ENCODE results near the gene COL27A1. TPM values are rescaled to one million over a fixed set of nuclear protein-coding genes. Genes with fewer than 3 reads are reported as not detected.

Gene COL27A1
- total and polyA plus RNA-seq, 12 donors: 3.1 to 35.8 (median 5.1) TPM

DNA sequence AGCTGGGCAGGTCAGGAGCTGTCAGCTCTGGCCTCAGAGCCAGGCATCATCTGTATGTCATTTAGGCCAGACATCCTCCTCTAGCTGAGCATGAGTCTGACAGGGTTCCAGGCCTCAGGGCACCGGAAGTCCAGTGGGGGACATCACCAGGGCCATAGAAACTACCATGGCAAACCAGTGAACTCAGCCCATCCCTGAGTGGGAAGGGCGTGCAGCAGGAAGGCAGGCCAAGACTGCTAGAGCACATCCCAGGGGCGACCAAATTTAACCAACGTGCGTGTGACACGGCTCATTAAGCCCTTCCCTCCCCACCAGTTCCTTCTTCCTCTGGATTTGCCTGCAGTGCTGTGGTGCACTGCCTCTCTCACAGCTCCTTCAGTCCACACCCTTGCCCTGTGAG, 75.9 kb downstream of the COL27A1 start:
- no peak overlapping the region for H3K27ac ChIP-seq
- no peak for ATAC-seq
- 86 to 92% methylated on average over 6 of the region's 6 CpGs for WGBS, 2 donors
- no peak overlapping the region for H3K4me3 ChIP-seq
- no peaks in the 10 kb centered on the region for H3K27me3 ChIP-seq
- H3K36me3 ChIP-seq: no peaks in the 10 kb centered on the region
- peaks cover 0 to 28% (median 10%) of the 10 kb centered on the region in 9 donors for H3K4me1 ChIP-seq
- no peaks in the 10 kb centered on the region for H3K9me3 ChIP-seq
- DNase-seq: no peak
- TF ChIP-seq, protein P1, sequence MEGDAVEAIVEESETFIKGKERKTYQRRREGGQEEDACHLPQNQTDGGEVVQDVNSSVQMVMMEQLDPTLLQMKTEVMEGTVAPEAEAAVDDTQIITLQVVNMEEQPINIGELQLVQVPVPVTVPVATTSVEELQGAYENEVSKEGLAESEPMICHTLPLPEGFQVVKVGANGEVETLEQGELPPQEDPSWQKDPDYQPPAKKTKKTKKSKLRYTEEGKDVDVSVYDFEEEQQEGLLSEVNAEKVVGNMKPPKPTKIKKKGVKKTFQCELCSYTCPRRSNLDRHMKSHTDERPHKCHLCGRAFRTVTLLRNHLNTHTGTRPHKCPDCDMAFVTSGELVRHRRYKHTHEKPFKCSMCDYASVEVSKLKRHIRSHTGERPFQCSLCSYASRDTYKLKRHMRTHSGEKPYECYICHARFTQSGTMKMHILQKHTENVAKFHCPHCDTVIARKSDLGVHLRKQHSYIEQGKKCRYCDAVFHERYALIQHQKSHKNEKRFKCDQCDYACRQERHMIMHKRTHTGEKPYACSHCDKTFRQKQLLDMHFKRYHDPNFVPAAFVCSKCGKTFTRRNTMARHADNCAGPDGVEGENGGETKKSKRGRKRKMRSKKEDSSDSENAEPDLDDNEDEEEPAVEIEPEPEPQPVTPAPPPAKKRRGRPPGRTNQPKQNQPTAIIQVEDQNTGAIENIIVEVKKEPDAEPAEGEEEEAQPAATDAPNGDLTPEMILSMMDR (IDR thresholded peaks at IDR 0.05): no peak
- intact Hi-C loops (cut with DNase I): loop anchor here in 3 of 10 donors (10.0 kb wide), 2 partner anchors 46 to 76 kb away; partner anchors contain the start of gene COL27A1 (in 2 of the 3)

DNA sequence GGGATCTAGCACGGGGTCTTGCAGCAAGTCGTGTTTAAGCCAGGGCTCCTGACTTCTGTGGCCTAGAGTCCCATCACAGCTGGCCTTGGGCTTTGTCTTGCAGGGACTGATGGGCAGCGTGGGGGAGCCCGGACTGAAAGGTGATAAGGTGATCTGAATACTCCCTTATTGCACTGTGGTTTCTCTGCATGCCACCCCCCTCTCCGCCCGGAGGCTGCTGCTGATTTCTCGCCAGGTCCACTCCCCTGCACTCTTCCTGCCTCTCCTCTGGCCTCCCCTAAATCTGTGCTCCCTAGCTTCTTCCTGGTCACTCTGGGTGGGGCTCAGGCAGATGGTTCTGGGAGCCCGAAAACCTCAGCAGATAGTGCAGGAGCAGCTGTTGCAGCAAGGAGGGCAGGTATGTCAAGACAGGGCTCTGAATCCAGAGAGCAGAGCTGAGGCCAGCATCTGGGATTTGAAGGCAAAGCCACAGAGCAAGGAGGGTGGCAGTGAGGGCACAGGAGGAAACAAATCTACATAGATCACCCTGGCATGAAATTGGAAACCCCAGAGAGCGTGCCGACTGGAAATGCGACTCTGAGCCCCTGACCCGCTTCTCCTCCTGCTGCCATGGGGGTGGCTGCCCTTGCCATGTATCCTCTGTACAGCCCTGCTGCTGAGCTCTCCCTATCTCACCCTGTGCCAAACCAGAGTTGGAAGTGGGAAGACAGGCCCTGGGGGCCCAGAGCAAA, 76.5 kb downstream of the COL27A1 start:
- ATAC-seq (no peak), DNase-seq (no peak)
- Histone ChIP-seq H3K36me3 (no peaks in the 10 kb centered on the region), H3K9me3 (no peaks in the 10 kb centered on the region), H3K27me3 (no peaks in the 10 kb centered on the region), H3K4me1 (peaks cover 0 to 33% (median 8%) of the 10 kb centered on the region in 9 donors), H3K27ac (no peak overlapping the region), H3K4me3 (no peak overlapping the region)
- intact Hi-C loops (cut with DNase I): loop anchor here in 3 of 10 donors (10.0 kb wide), 2 partner anchors 47 to 77 kb away; partner anchors contain the start of gene COL27A1 (in 2 of the 3)
- TF ChIP-seq, protein P1 (IDR thresholded peaks at IDR 0.05): no peak
- WGBS, 2 donors: 82 to 89% methylated on average over 12 of the region's 12 CpGs

DNA sequence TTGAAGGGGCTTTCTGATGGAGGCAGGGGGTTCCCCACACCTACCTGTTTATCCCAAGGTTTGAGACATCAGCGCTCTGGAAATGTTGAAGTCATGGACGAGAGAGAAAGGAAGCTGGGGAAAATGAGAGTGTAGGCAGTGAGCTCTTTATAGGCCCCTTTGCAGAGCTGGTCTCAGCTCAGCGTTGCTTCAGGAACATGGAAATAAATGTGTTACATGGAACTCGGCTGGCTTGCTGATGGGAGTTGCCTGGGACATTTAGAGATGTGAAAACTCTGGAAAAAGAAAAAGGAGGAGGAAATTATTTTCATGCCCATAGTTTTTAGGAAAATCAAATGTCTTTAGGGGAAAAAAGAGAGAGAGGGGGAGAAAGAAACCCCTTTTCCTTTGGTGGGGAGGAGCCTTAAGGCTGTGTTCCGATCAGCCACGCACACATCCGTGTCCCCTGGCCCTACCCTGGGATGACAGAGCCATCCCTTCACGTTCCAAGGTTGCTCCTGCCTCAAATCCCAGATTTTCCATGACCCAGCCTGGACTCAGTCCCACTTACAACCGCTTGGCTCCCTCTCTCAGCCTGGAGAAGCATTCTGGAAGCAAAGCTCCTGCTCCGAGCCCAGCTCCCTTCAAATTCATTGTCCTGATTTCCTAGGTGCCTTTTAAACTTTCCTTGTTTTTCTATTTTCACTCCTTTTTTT, 78.3 kb downstream of the COL27A1 start:
- H3K36me3 ChIP-seq: no peaks in the 10 kb centered on the region
- DNase-seq: peak in 1 of 2 donors; percentile 68
- intact Hi-C loops (cut with DNase I): loop anchor here in 3 of 10 donors (10.0 kb wide), 2 partner anchors 49 to 79 kb away; partner anchors contain the start of gene COL27A1 (in 2 of the 3)
- H3K27ac ChIP-seq: peak overlapping the region in 7 of 10 donors; percentile 21 to 58 (median 37)
- peak in 7 of 8 donors; percentile 37 to 70 (median 54) for ATAC-seq
- peaks cover 6 to 46% (median 19%) of the 10 kb centered on the region in 9 donors for H3K4me1 ChIP-seq
- H3K4me3 ChIP-seq: no peak overlapping the region
- no peaks in the 10 kb centered on the region for H3K9me3 ChIP-seq
- no peaks in the 10 kb centered on the region for H3K27me3 ChIP-seq
- 61 to 69% methylated on average over 10 of the region's 10 CpGs for WGBS, 2 donors
- TF ChIP-seq, protein P1 (IDR thresholded peaks at IDR 0.05): no peak

DNA sequence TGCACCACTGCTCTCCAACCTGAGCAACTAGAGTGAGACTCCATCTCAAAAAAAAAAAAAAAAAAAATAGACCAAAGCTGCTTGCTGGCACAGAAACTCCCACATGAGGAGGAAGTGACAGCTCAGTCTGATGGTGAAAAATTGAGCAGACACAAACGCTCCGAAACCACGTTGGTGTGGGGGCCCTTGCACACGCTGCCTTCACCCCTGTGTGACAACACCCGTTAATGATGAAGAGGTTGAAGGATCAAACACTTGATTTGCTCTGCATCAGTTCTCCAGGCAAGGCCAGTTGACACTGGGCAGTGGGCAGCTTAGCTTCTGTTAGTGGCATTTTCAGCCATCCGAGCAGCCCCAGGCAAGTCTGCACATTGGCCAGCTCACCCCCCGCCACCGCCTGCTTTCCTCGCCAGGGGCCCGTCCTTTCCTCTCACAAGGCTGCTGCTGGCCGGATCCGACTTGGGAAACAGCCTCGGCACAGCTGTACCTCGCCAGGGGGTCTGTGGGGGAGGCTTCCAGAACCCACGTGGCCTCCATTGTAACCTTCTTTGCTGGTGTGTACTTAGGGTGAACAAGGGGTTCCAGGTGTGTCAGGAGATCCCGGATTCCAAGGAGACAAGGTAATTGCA, 79.8 kb downstream of the COL27A1 start:
- ATAC-seq (no peak), DNase-seq (no peak)
- intact Hi-C loops (cut with DNase I): loop anchor here in 5 of 10 donors (5.0 to 10.0 kb wide), 4 partner anchors 50 to 80 kb away; partner anchors contain the start of gene COL27A1 (in 4 of the 5)
- Histone ChIP-seq H3K27ac (no peak overlapping the region), H3K4me1 (peaks cover 8 to 61% (median 31%) of the 10 kb centered on the region in 9 donors), H3K9me3 (no peaks in the 10 kb centered on the region), H3K27me3 (no peaks in the 10 kb centered on the region), H3K36me3 (no peaks in the 10 kb centered on the region), H3K4me3 (no peak overlapping the region)
- WGBS, 2 donors: 67 to 84% methylated on average over 16 of the region's 16 CpGs
- TF ChIP-seq, protein P1 (IDR thresholded peaks at IDR 0.05): no peak

Measured in heart right ventricle (tissue), 16 donors.